Left colon (tissue), 2 donors: ENCODE results near the gene SLC12A2. TPM values are rescaled to one million over a fixed set of nuclear protein-coding genes. Genes with fewer than 3 reads are reported as not detected.

Experiments
- ATAC-seq: fragments of 200-7000 bp; cut with Tn5 transposase; one replicate; pipeline ENCODE4 v1.9.1; 2020; ENCODE audit warnings: mild to moderate bottlenecking, moderate library complexity
- DNase-seq, 2 donors: peaks; one replicate each; pipeline ENCODE4 v3.0.0-alpha.2; 2020
- intact Hi-C, 2 donors: fragments of 100-400 bp; cut with DNase I in 1 of 2; cut with micrococcal nuclease in 1 of 2; formaldehyde crosslinking; loops; one replicate each; pipeline versions ENCODE4 v1.11.2 to v1.14.0; 2022; cut with DNase I, micrococcal nuclease
- total RNA-seq, 2 donors: library from RNA; stranded (reverse); fragmentation: NEBNext Ultra II Directional; extraction: Animal tissue kit (Norgen Biotek cat#: 25700); gene quantifications; one replicate each; pipeline ENCODE4 v1.2.1, GENCODE V29; 2021
- donor health status: DM: no; HTN: no; CAD: no.
- donor health status: DM: yes; HTN: yes; CAD: no.

Gene SLC12A2
- total RNA-seq, 2 donors from 2014 or later, result 131 to 160 TPM

DNA sequence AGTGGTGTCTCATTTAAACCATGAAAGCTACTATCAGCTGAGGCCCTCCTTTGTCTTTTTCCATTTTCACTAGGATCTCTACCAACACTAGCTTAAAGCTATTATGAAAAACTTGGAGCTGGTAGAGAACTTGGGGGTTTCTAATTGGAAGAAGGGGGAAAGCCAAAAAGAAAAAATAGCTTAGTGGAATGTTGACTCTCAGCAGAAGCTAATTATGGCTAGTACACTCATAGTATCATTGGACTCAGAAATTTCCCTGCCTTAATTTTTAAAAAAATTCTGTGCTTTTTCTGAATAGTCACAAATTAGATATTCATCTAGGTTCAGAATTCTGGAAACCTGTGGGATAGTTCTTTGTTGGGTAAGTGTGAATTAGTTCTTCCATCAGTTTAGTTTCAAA is 8.0 kb downstream of the SLC12A2 start:
- no peak for ATAC-seq
- intact Hi-C loops, result no loop called here
- no peak for DNase-seq

DNA sequence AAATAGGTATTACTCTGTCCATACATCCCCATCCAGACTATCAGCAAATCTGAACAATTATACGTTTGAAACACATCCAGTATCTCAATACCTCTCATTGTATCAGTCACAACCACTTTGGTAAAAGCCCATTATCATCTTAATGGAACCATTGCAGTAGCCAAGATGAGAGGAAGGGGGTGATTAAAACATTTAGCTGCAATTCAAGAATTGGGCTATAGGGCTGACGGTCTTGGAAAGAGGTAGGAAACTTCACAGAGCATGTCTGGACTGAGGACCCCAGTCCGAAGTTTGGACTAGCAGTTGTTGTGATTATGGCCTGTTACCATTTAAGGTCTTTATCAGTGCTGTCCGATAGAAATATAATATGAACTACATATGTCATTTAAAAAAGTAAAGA is 8.6 kb downstream of the SLC12A2 start:
- intact Hi-C loops, result no loop called here
- ATAC-seq, result no peak
- DNase-seq, result no peak

DNA sequence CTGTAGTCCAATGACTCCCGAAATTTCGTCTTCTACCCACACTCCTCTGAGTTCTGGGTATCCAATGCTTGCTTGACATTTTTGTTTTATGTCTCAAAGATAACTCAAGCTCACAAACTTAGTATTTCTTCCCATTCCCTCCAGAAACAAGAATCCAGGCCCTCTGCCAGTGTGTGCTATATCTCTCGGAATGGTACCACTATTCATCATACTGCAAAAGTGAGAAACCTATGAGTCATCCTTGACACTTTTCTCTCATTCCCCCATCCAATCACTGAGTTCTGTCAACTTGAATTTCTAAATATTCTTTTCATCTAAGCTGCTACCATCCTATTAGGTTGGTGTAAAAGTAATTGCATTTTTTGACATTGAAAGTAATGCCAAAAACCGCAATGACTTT is 9.8 kb downstream of the SLC12A2 start:
- ATAC-seq, result peak; percentile 19
- intact Hi-C loops, result no loop called here
- DNase-seq, result no peak

DNA sequence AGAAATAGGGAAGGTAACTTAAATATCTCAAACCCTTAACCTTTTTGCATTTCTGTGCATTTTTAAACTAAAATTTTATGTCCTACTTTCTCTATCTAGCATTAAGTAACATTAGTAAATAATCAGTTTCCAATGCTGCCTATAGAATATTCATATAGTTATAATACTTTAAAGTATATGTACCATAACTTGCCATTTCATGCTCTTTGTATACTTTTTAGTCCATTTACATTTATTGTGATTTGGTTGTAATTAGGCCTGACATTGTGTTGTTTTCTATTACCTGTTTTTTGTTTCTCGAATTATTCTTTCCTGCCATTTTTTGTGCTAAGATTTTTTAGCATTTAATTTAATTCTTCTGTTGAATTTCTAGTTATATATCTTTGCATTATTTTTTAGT is 13.7 kb downstream of the SLC12A2 start:
- no peak for DNase-seq
- intact Hi-C loops, result no loop called here
- no peak for ATAC-seq

DNA sequence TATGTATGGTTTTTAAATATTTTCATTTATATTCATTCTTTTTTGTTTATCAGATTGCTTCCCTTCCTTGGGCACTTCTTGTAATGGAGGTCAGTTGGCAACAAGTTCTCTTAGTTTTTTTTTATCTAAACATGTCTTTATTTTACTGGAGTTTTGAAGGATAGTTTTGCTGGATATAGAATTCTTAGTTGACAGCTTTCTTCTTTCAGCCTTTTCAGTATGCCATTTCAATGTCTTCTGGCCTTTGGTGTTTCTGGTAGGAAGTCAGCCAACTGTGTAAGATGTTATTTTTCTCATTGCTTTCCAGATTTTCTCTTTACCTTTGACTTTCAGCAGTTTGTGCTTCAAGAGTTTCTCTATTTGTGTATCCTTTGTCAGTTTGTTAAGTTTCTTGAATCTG is 14.2 kb downstream of the SLC12A2 start:
- ATAC-seq (no peak), DNase-seq (no peak)
- intact Hi-C loops, result no loop called here

- intact Hi-C loops, result no loop called here
- DNase-seq, result no peak
- ATAC-seq, result no peak
These were observed 16.4 kb downstream of the SLC12A2 start for GRCh38 chr5:128099944-128100343.

DNA sequence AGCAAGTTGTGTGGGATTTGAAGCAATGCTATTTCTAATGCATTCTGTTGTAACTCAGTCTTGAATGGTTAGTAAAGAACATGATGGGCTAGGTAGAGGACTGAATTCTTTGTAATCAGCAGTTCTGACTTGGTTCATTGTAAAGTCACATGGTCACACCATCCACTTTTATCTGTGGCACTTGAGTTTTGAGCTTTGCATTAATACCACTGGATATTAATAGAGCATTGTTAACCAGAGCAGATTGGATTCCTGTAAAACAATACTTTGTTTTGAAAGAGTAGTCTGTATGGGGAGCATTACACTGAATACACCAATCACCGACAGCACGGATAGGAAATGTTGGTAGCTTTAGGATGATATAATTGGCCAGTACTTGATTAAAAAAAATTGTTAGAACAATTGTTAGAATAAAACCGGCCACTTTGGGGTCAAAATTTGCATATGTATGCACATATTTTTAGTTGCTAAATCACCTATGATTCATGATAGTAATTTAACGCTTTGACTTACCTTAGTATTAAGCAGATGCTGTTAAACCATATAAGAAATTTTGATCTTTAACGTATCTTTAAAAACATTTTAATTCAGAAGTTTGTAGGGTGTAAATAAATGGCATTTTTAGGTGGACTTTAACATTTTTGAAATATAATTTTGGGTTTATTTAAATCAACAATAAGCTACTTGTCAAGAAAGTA is 17.4 kb downstream of the SLC12A2 start:
- intact Hi-C loops, result no loop called here
- DNase-seq (no peak), ATAC-seq (no peak)

GRCh38 chr5:128101676-128102075 is 18.1 kb downstream of the SLC12A2 start:
- no peak for DNase-seq
- ATAC-seq, result no peak
- intact Hi-C loops, result no loop called here

- DNase-seq (no peak), ATAC-seq (peak; percentile 57)
- intact Hi-C loops, result no loop called here
These were observed 21.6 kb downstream of the SLC12A2 start for GRCh38 chr5:128105203-128105602.

- ATAC-seq (peak; percentile 81), DNase-seq (peak; percentile 53)
- intact Hi-C loops, result no loop called here
These were observed 25.6 kb downstream of the SLC12A2 start for GRCh38 chr5:128109138-128109537.

DNA sequence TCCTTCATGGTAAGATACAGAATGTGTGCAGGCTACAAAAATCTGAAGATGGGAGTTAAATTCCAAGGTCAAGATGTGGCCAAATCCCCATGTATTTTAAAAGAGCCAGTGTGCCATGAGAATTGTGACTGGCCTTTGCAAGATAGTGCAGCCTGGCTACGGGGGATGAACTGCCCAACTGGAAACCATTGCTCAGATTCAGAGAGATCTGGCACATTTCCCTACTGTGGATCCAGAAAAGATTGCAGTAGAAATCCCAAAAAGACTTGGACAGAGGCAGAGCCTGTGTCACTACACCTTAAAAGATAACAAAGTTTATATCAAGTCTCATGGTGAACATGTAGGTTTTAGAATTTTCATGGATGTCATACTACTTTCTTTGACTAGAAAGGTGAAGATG is 26.2 kb downstream of the SLC12A2 start:
- DNase-seq (no peak), ATAC-seq (no peak)
- intact Hi-C loops, result no loop called here

DNA sequence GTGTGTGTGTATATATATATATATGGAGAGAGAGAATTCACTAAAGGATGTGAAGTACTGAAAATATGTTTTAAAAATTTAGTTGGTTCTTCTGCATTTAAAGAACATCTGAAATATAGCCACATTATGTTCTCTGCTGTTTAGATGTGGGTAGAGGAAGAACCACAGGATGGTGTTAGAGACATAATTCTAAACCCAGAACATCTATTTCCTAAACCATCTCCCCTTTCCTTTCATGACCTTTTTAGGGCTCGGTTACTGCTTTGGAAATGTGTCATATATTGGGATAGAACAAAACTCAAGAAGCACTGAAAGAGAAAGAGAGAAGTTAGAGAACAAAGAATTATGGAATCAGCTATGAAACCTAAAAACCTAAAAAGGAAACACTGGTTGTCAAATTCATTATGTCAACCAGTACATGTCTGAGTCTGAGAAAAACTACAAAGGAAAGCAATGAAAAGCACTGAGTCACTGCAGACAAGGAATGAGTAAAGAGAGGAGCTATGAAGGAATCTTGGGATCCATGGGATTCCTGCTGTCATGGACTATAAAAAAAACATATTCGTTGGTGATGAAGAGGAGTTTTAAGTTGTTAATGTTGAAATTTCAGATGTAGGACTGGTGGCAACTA is 28.4 kb downstream of the SLC12A2 start:
- DNase-seq (no peak), ATAC-seq (no peak)
- intact Hi-C loops, result no loop called here

GRCh38 chr5:128116445-128116844 is 32.9 kb downstream of the SLC12A2 start:
- intact Hi-C loops, result no loop called here
- DNase-seq (no peak), ATAC-seq (no peak)

DNA sequence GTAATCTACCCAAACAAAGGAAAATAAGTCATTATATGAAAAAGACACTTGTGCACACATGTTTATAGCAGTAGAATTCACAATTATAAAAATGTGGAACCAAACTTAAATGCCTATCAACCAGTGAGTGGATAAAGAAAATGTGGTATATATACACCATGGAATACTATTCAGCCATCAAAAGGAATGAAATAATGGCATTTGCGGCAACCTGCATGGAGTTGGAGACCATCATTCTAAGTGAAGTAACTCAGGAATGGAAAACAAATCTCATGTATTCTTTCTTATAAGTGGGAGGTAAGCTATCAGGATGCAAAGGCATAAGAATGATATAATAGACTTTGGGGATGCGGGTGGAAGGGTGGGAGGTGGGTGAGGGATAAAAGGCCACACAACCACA is 34.6 kb downstream of the SLC12A2 start:
- intact Hi-C loops, result no loop called here
- ATAC-seq, result no peak
- no peak for DNase-seq

GRCh38 chr5:128121651-128122050 is 38.1 kb downstream of the SLC12A2 start:
- peak; percentile 31 to 52 for DNase-seq
- intact Hi-C loops, result no loop called here
- ATAC-seq, result peak; percentile 94

DNA sequence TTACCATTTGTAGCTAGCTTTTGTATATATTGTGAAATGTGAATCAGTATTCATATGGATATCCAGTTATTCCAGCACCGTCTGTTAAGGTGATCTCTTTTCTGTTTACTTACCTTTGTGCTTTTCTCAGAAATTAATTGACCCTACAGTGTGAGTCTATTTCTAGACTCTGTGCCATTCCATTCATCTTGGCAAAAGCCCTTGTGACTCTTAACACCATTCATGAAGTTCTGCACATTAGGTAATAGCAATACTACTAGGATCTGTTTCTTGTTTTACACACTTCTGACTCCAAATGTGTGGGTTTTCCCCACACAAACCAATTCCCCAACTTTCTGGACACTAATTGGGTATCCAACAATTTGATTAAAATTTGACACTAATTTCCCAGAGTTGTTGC is 40.4 kb downstream of the SLC12A2 start:
- no peak for DNase-seq
- intact Hi-C loops, result no loop called here
- no peak for ATAC-seq

- DNase-seq, result no peak
- intact Hi-C loops, result no loop called here
- no peak for ATAC-seq
These were observed 42.7 kb downstream of the SLC12A2 start for GRCh38 chr5:128126241-128126640.

DNA sequence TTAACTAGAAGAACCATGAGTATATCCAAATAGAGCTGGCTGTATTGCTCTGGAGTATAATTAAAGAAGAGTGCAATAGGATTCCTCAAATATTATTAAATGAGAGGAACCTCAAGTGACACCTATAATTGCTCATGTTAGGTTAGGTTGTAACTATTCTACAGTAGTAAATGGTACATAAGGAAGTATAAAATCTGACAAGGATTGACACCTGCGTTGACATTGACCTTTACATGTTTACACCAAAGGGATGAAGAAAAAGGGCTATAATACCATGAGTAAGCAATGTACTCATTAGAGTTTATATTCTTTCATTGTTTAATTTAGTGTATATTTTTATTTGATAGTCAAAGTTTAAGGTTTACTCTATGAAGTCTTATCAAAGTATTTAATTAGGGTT is 48.9 kb downstream of the SLC12A2 start:
- intact Hi-C loops, result no loop called here
- ATAC-seq (peak; percentile 95), DNase-seq (no peak)

GRCh38 chr5:128135286-128135685 is 51.7 kb downstream of the SLC12A2 start:
- ATAC-seq, result no peak
- intact Hi-C loops, result no loop called here
- no peak for DNase-seq

GRCh38 chr5:128143911-128144310 is 60.3 kb downstream of the SLC12A2 start:
- no peak for ATAC-seq
- intact Hi-C loops, result no loop called here
- DNase-seq, result no peak

GRCh38 chr5:128144491-128144890 is 60.9 kb downstream of the SLC12A2 start:
- ATAC-seq, result no peak
- intact Hi-C loops, result no loop called here
- no peak for DNase-seq
